KOPT-K1 (cell line): Measurements from ENCODE around the gene SCN7A.
"Not testable (repeated sequence)": the region's sequence is repeated elsewhere in the genome, so short reads cannot be mapped to it uniquely, and the experiment has no call there.

Experiments
- H3K27ac ChIP-seq: fragments of 200-600 bp; sonication (generic); 2 replicates; pipeline ENCODE4 v1.5.1; 2016; ENCODE audit warnings: antibody characterized with exemption, mild to moderate bottlenecking, low read depth, low read length; ENCODE audit not compliant: poor library complexity, severe bottlenecking
- H3K36me3 ChIP-seq: fragments of 200-600 bp; sonication (generic); 2 replicates; pipeline ENCODE4 v1.5.1; 2017; ENCODE audit warnings: antibody characterized with exemption, mild to moderate bottlenecking, low read length, moderate library complexity; ENCODE audit not compliant: insufficient read depth
- H3K9me3 ChIP-seq: fragments of 200-600 bp; sonication (generic); 2 replicates; pipeline ENCODE4 v1.5.1; 2017; ENCODE audit warnings: antibody characterized with exemption, low read length, mild to moderate bottlenecking; ENCODE audit not compliant: insufficient read depth, poor library complexity, severe bottlenecking

The SCN7A gene

DNA sequence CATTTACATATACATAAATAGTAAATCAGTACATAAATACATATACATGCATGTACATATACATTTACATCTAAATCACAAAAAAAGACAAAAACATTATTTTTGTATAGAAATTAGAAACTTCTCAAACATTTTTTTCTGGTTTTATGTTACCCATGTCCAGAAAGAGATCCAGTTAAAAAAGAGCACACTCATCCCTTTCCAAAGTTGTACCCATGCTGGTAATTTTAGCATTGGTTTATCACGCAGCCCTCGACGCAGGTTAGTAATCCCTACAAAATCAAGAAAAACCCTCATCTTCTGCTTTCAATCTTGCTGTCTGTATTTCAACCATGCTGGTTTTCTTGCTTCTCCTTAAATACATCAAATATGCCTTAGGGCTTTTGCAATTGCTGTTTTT, 128.8 kb downstream of the SCN7A start:
- Histone ChIP-seq H3K9me3 (no peaks in the 10 kb centered on the region), H3K36me3 (no peaks in the 10 kb centered on the region), H3K27ac (no peak overlapping the region)

- Histone ChIP-seq H3K36me3 (no peaks in the 10 kb centered on the region), H3K27ac (no peak overlapping the region), H3K9me3 (no peaks in the 10 kb centered on the region)
Observed at GRCh38 chr2:166364476-166365161, 129.4 kb downstream of the SCN7A start.

DNA sequence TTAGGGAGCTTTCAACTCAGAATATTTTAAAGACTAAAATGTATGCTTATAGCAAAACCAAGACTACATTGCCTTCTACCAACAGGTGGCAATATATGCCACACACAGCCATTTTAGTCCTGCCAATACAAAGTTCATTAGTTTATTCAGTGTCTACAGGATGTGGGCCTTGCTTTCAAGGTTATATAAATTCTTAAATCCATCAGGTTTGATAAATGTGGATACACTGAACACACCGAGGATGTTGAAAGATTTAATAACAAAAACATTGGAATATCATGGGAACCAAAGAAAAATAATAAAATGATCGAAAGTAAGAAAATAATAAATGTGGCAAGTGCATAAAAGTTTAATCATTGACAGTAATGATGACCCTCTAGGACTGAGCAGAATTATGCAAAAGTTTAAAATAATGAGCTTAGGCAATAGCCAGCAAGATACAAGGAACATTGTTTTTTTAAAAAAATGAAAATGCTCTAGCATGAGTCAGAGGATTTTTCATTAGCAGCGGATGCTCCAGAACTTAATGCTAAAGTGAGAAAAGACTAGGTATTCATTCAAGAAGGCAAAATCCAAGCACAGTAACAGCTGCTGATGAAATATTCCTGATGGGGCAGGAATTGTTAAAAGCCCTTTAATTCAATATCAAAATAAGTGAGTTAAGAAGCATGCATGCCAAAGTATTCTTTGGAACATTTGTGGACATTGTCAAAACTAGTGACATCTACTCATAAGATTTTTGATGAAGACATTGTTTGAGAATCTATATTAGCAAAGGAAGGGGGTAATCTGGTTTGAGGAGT, 132.5 kb downstream of the SCN7A start:
- H3K9me3 ChIP-seq = no peaks in the 10 kb centered on the region
- peak overlapping the region; percentile 5 for H3K27ac ChIP-seq

DNA sequence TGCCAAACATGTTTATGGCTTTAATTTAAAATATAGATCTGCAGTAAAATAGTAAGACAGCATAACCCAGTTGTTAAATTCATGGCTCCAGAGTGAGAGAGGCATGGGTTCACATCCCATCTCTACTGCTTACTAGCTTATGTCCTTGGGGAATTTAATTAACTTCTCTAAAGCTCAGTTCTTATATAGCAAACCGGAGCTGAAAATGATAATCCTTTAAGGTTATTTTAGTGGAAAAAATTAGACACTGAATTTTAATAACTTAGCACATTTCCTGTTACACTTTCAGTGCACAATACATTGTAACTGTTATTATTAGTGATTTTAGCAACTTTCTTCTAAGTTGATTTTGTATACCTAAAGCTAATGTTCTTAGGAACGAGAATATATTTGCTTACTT, 133.1 kb downstream of the SCN7A start:
- no peaks in the 10 kb centered on the region for H3K9me3 ChIP-seq

More for the DNA sequence above, 132.5 kb downstream of the SCN7A start:
- H3K36me3 ChIP-seq = no peaks in the 10 kb centered on the region

GRCh38 chr2:166360426-166360825, 133.6 kb downstream of the SCN7A start:
- Histone ChIP-seq H3K9me3 (no peaks in the 10 kb centered on the region), H3K36me3 (no peaks in the 10 kb centered on the region), H3K27ac (no peak overlapping the region)

More for the DNA sequence above, 133.1 kb downstream of the SCN7A start:
- H3K27ac ChIP-seq = no peak overlapping the region
- no peaks in the 10 kb centered on the region for H3K36me3 ChIP-seq

GRCh38 chr2:166357950-166358321, 136.1 kb downstream of the SCN7A start:
- H3K27ac ChIP-seq, H3K9me3 ChIP-seq, H3K36me3 ChIP-seq: not testable (repeated sequence)

DNA sequence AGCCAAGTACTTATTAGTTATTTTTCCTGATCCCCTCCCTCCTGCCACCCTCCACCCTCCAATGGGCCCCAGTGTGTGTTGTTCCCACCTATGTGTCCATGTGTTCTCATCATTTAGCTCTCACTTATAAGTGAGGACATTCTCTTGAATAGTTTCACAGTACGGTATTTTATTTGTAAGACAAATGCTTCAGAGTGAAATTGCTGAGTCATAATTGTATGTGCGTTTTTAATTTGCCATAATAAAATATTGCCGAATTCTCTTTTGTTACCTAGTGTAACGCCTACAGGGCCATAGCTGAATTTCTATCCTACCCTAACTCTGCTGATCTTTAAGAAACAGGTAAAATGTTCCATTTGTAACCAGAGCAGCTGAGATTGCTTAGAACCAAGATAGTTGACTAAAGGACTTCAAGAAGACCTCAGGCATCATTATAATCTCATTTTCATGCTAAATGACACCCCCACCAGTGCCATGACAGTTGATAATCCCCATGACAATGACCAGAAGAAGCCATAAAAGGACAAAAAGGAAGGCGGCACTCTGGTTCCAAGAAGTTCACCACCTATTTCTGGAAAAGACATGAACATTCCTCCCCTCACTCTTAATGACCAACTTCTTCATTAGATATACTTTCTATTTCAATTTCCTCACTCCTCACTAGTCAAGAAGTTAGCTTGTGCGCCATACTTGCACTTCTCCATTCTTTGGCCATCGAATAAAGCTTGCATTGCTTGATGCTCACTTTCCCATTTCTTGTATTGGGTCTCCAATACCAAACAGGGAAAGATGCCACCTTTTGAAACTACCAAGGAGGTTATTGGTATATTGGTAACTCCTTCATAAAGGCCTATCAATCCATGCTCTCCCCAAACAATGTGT, 136.7 kb downstream of the SCN7A start:
- Histone ChIP-seq H3K36me3 (no peaks in the 10 kb centered on the region), H3K9me3 (no peaks in the 10 kb centered on the region), H3K27ac (no peak overlapping the region)
